ENCODE data around the gene TOM1. TPM values are rescaled to one million over a fixed set of nuclear protein-coding genes. Genes with fewer than 3 reads are reported as not detected.
A peak's percentile ranks its signal among the peaks of the same experiment; 100 is the strongest.

TOM1 gene
- total and polyA plus RNA-seq, 2 of the 13 experiments (the other 11 are each of a cell fraction or from before 2014, with no cell fraction given) = 30.8 to 87.3 TPM

GRCh38 chr22:35312198-35313059 lies 12.7 kb downstream of the TOM1 start (continued):
- TF ChIP-seq NFE2L2 (IDR thresholded peaks at IDR 0.05; ENCODE audit: low read length) (peak; percentile 38; the same call in 1 of the 2 replicates), PATZ1 (CRISPR knock-in tag; IDR thresholded peaks at IDR 0.05) (peak; percentile 79), SALL1 (CRISPR knock-in tag; IDR thresholded peaks at IDR 0.05) (peak; percentile 77), KDM1A (CRISPR knock-in tag; IDR thresholded peaks at IDR 0.05) (0 out of 2 replicates have a peak, but pooled peaks have one; percentile 29), ZNF792 (CRISPR knock-in tag; IDR thresholded peaks at IDR 0.05) (peak; percentile 82), NFRKB (IDR thresholded peaks at IDR 0.05) (no peak), ELF3 (CRISPR knock-in tag; IDR thresholded peaks at IDR 0.05) (peak; percentile 76), SCMH1 (CRISPR knock-in tag; IDR thresholded peaks at IDR 0.05; ENCODE audit: borderline replicate concordance) (no peak), ZNF850 (CRISPR knock-in tag; conservative IDR thresholded peaks at IDR 0.05) (no peak), ZBTB33 (CRISPR knock-in tag; IDR thresholded peaks at IDR 0.05) (no peak), MEIS1 (CRISPR knock-in tag; IDR thresholded peaks at IDR 0.05; ENCODE audit: borderline replicate concordance) (peak; percentile 74; the same call in 1 of the 2 replicates), GATAD1 (CRISPR knock-in tag; IDR thresholded peaks at IDR 0.05) (peak; percentile 47; the same call in 1 of the 2 replicates), MYC (CRISPR knock-in tag; IDR thresholded peaks at IDR 0.05; ENCODE audit: borderline replicate concordance) (peak; percentile 52; the same call in 1 of the 2 replicates), ZNF781 (CRISPR knock-in tag; IDR thresholded peaks at IDR 0.05; ENCODE audit: borderline replicate concordance, not compliant biosample characterization) (no peak), ZNF326 (CRISPR knock-in tag; IDR thresholded peaks at IDR 0.05; ENCODE audit: borderline replicate concordance) (no peak), TARDBP (CRISPR knock-in tag; IDR thresholded peaks at IDR 0.05) (peak; percentile 64; the same call in 1 of the 2 replicates), POGZ (CRISPR knock-in tag; IDR thresholded peaks at IDR 0.05) (peak; percentile 22; the same call in 1 of the 2 replicates), MEF2D (CRISPR knock-in tag; IDR thresholded peaks at IDR 0.05) (no peak; the same call in 1 of the 2 replicates), ZNF652 (CRISPR knock-in tag; IDR thresholded peaks at IDR 0.05; ENCODE audit: borderline replicate concordance, low read depth) (0 out of 2 replicates have a peak, but pooled peaks have one; percentile 9), ELF1 (CRISPR knock-in tag; IDR thresholded peaks at IDR 0.05) (0 out of 2 replicates have a peak, but pooled peaks have one; percentile 14), AHR (CRISPR knock-in tag; IDR thresholded peaks at IDR 0.05) (no peak), SATB2 (CRISPR knock-in tag; IDR thresholded peaks at IDR 0.05) (no peak), ZFY (CRISPR knock-in tag; IDR thresholded peaks at IDR 0.05) (peak; percentile 48; the same call in 1 of the 2 replicates), ZNF101 (CRISPR knock-in tag; IDR thresholded peaks at IDR 0.05; ENCODE audit: borderline replicate concordance, low read depth) (no peak), ZMAT3 (CRISPR knock-in tag; conservative IDR thresholded peaks at IDR 0.05) (peak; percentile 64; the same call in 1 of the 2 replicates), ZNF382 (CRISPR knock-in tag; IDR thresholded peaks at IDR 0.05; ENCODE audit: borderline replicate concordance) (no peak), CEBPG (CRISPR knock-in tag; IDR thresholded peaks at IDR 0.05) (peak; percentile 42), ZNF816 (CRISPR knock-in tag; IDR thresholded peaks at IDR 0.05; ENCODE audit: borderline replicate concordance) (no peak), ZNF205 (CRISPR knock-in tag; IDR thresholded peaks at IDR 0.05) (0 out of 2 replicates have a peak, but pooled peaks have one; percentile 25)
